Measurements from ENCODE around the gene CAMSAP1.

The CAMSAP1 gene

DNA sequence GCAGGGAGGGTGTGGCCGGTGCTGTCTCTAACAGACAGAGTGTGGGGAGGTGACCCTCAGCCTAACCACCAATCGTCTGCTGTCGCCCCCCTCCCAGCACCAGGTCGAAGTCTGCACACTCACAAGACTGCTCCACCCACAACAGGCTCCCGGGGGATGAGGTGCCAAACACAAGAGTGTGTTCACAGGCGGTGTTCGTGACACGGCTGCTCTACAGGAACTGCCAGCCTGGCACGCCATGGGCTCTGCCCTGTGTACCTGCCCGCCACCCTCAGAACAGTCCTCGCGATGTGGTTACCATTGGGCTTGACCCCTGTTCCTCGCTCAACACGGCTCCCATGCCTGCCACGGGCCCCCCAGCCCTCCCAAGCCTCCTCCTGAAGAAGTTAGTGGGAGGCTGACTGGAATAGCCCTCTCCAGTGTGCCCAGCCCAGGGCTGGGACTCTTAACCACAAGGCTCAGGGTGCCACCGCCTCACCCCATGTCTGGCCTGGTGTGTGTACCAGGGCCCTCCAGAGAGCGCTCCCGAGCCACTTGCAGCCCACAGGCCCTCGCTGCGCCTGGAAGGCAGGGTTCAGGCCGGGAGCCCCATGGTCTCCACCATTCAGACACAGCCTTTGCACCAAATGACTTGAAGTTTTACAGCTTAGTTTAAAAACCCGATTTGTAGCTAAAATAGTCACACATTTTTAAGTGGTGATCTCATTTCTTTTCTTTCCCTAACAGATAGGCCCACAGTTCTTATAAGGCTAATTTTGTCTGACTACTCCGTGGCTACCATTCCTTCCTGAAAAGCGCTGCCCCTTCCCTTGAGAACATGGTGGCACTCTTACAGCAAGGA, 102.5 kb downstream of the CAMSAP1 start:
- DNase-seq (ENCODE audit: insufficient read length, low spot score): no peak
- FAIRE-seq: no peak
- TF ChIP-seq, protein P1, sequence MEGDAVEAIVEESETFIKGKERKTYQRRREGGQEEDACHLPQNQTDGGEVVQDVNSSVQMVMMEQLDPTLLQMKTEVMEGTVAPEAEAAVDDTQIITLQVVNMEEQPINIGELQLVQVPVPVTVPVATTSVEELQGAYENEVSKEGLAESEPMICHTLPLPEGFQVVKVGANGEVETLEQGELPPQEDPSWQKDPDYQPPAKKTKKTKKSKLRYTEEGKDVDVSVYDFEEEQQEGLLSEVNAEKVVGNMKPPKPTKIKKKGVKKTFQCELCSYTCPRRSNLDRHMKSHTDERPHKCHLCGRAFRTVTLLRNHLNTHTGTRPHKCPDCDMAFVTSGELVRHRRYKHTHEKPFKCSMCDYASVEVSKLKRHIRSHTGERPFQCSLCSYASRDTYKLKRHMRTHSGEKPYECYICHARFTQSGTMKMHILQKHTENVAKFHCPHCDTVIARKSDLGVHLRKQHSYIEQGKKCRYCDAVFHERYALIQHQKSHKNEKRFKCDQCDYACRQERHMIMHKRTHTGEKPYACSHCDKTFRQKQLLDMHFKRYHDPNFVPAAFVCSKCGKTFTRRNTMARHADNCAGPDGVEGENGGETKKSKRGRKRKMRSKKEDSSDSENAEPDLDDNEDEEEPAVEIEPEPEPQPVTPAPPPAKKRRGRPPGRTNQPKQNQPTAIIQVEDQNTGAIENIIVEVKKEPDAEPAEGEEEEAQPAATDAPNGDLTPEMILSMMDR (IDR thresholded peaks at IDR 0.05; ENCODE audit: insufficient read depth, missing control alignments): no peak

- TF ChIP-seq, protein P1 (IDR thresholded peaks at IDR 0.05; ENCODE audit: insufficient read depth, missing control alignments): no peak
- FAIRE-seq (no peak), DNase-seq (ENCODE audit: insufficient read length, low spot score) (no peak)
These were observed 103.9 kb downstream of the CAMSAP1 start for GRCh38 chr9:135803441-135803840.

GRCh38 chr9:135802876-135803419, 104.4 kb downstream of the CAMSAP1 start:
- DNase-seq (ENCODE audit: insufficient read length, low spot score): no peak
- TF ChIP-seq, protein P1 (IDR thresholded peaks at IDR 0.05; ENCODE audit: insufficient read depth, missing control alignments): no peak
- no peak for FAIRE-seq

DNA sequence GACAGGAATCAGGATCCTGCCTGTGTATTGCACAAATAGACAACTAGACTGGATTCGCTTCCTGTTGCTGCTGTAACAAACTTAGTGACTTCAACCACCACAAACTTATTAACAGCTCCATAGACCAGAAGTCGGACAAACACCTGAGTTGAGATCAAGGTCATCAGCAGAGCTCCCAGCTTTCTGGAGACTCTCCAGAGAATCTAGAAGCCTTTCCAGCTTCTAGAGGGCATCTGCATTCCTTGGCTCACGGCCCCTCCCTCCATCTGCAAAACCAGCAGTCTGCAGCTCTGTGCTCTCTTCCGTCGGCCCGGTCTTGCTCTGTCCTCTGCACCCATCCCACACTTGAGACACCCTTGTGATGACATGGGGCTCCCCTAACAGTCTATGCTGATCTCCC, 106.3 kb downstream of the CAMSAP1 start:
- DNase-seq (ENCODE audit: insufficient read length, low spot score) (no peak), FAIRE-seq (no peak)
- TF ChIP-seq, protein P1 (IDR thresholded peaks at IDR 0.05; ENCODE audit: insufficient read depth, missing control alignments): no peak

GRCh38 chr9:135799261-135799660, 108.1 kb downstream of the CAMSAP1 start:
- FAIRE-seq (no peak), DNase-seq (ENCODE audit: insufficient read length, low spot score) (no peak)

DNA sequence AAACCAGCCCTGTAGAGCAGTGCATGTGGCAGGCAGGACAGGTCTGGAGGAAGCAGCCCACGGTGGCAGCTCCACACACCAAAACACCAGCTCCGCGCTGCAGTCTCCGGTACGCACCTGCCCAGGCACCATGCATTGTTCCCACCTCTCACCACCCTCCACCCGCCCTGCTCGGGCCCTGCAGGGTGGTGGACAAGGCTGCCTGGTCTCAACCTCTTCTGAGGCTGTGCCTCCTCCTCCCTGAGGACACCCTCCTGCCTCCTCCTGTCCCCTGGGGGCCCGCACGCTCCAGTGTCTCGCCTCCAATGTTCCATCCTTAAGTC, 109.1 kb downstream of the CAMSAP1 start:
- no peak for DNase-seq (ENCODE audit: insufficient read length, low spot score)
- TF ChIP-seq, protein P1 (IDR thresholded peaks at IDR 0.05; ENCODE audit: insufficient read depth, missing control alignments): no peak
- FAIRE-seq: no peak

More at GRCh38 chr9:135799261-135799660, 108.1 kb downstream of the CAMSAP1 start:
- TF ChIP-seq, protein P1 (IDR thresholded peaks at IDR 0.05; ENCODE audit: insufficient read depth, missing control alignments): no peak
